IMR-90 (cell line): ENCODE measurements around the gene ARL9. TPM values are rescaled to one million over a fixed set of nuclear protein-coding genes. Genes with fewer than 3 reads are reported as not detected.

Experiments used
- ATAC-seq: fragments of 200-7000 bp; cut with Tn5 transposase; 2 replicates; pipeline ENCODE4 v1.9.1; 2020; ENCODE audit warnings: low read depth, mild to moderate bottlenecking, moderate library complexity
- BruUV-seq: library from RNA; stranded (reverse); fragments of 400-500 nt; replicated peaks from 2 replicates; lab custom pipeline; 2021; lab: Mats Ljungman, UMichigan
- CTCF ChIA-PET: fragments of 300-600 bp; formaldehyde crosslinking; extraction: SDS; loops from one replicate; lab custom pipeline; 2021; ENCODE audit warnings: antibody characterized with exemption; lab: Yijun Ruan, JAX
- POLR2A ChIA-PET: fragments of 300-600 bp; sonication (Branson Sonifier 250); formaldehyde crosslinking; loops from one replicate; lab custom pipeline; 2022; ENCODE audit warnings: antibody characterized with exemption; ENCODE audit not compliant: unreplicated experiment; lab: Charles Lee
- DNase-seq: peaks from one replicate; pipeline ENCODE4 v3.0.0; 2013
- H2AFZ ChIP-seq: replicated peaks from 2 replicates; pipeline ENCODE3; 2013; ENCODE audit warnings: low read length, mild to moderate bottlenecking; ENCODE audit not compliant: poor library complexity
- H2AK5ac ChIP-seq: 2 replicates; pipeline ENCODE4 v1.6.1; 2013; ENCODE audit warnings: low read depth, low read length, inconsistent platforms
- H2AK9ac ChIP-seq: replicated peaks from 2 replicates; pipeline ENCODE3; 2013; ENCODE audit warnings: mild to moderate bottlenecking, low read depth, low read length, moderate library complexity; ENCODE audit not compliant: poor library complexity
- H2BK120ac ChIP-seq: 2 replicates; pipeline ENCODE4 v1.6.1; 2013; ENCODE audit warnings: low read depth, low read length, inconsistent platforms
- H2BK15ac ChIP-seq: 3 replicates; pipeline ENCODE4 v1.6.1; 2013; ENCODE audit warnings: low read depth, low read length, inconsistent platforms
- H2BK20ac ChIP-seq: 2 replicates; pipeline ENCODE4 v1.6.1; 2013; ENCODE audit warnings: low read depth, mild to moderate bottlenecking, inconsistent platforms, low read length, moderate library complexity
- H2BK5ac ChIP-seq: 2 replicates; pipeline ENCODE4 v1.6.1; 2013; ENCODE audit warnings: mild to moderate bottlenecking, low read depth, low read length, inconsistent platforms; ENCODE audit not compliant: poor library complexity, severe bottlenecking
- H3K14ac ChIP-seq: replicated peaks from 2 replicates; pipeline ENCODE4 v1.6.1; 2013; ENCODE audit warnings: low read depth, low read length, inconsistent platforms
- H3K18ac ChIP-seq: 2 replicates; pipeline ENCODE4 v1.6.1; 2013; ENCODE audit warnings: low read depth, low read length, control low read depth
- H3K23ac ChIP-seq: 2 replicates; pipeline ENCODE4 v1.6.1; 2013; ENCODE audit warnings: low read depth, low read length, inconsistent platforms
- H3K27ac ChIP-seq: 2 replicates; pipeline ENCODE4 v1.5.1; 2013; ENCODE audit warnings: mild to moderate bottlenecking, control low read depth, low read length; ENCODE audit not compliant: insufficient read depth
- H3K27me3 ChIP-seq: 2 replicates; pipeline ENCODE4 v1.6.1; 2013; ENCODE audit warnings: low read length; ENCODE audit not compliant: control insufficient read depth, insufficient read depth
- H3K36me3 ChIP-seq: 2 replicates; pipeline ENCODE4 v1.6.1; 2013; ENCODE audit warnings: low read length, mixed read lengths; ENCODE audit not compliant: control insufficient read depth, insufficient read depth
- H3K4ac ChIP-seq: 2 replicates; pipeline ENCODE4 v1.6.1; 2013; ENCODE audit warnings: low read depth, low read length, inconsistent platforms
- H3K4me1 ChIP-seq: 2 replicates; pipeline ENCODE4 v1.6.1; 2013; ENCODE audit warnings: low read length, mixed read lengths; ENCODE audit not compliant: control insufficient read depth, insufficient read depth
- H3K4me2 ChIP-seq: 2 replicates; pipeline ENCODE4 v1.6.1; 2013; ENCODE audit warnings: low read depth, mild to moderate bottlenecking, control low read depth, low read length, moderate library complexity
- H3K4me3 ChIP-seq: 2 replicates; pipeline ENCODE4 v1.5.1; 2013; ENCODE audit warnings: low read depth, mild to moderate bottlenecking, control low read depth, low read length, moderate library complexity; ENCODE audit not compliant: insufficient read depth
- H3K56ac ChIP-seq: 2 replicates; pipeline ENCODE4 v1.6.1; 2013; ENCODE audit warnings: low read length, inconsistent platforms; ENCODE audit not compliant: insufficient read depth; ENCODE audit errors: extremely low read depth
- H3K79me1 ChIP-seq, 2 experiments: 2 replicates each; pipeline ENCODE4 v1.6.1; 2013; ENCODE audit warnings: low read length in 2 of 2, inconsistent platforms in 1 of 2, low read depth in 1 of 2
- H3K9ac ChIP-seq: 2 replicates; pipeline ENCODE4 v1.6.1; 2013; ENCODE audit warnings: low read depth, low read length, control low read depth
- H3K9me1 ChIP-seq: 2 replicates; pipeline ENCODE4 v1.6.1; 2013; ENCODE audit warnings: low read length, inconsistent platforms; ENCODE audit not compliant: insufficient read depth
- H3K9me3 ChIP-seq: 2 replicates; pipeline ENCODE4 v1.6.1; 2013; ENCODE audit warnings: low read length; ENCODE audit not compliant: control insufficient read depth, insufficient read depth
- H4K20me1 ChIP-seq: 2 replicates; pipeline ENCODE4 v1.6.1; 2013; ENCODE audit warnings: low read length, inconsistent platforms; ENCODE audit not compliant: insufficient read depth
- H4K5ac ChIP-seq: 2 replicates; pipeline ENCODE4 v1.6.1; 2013; ENCODE audit warnings: mild to moderate bottlenecking, low read depth, low read length, control low read depth
- H4K8ac ChIP-seq, 2 experiments: 2 replicates each; pipeline ENCODE4 v1.6.1; 2013; ENCODE audit warnings: low read depth in 2 of 2, low read length in 2 of 2, control low read depth in 1 of 2, inconsistent platforms in 1 of 2
- H4K91ac ChIP-seq: 2 replicates; pipeline ENCODE4 v1.6.1; 2013; ENCODE audit warnings: low read depth, low read length, inconsistent platforms; ENCODE audit not compliant: insufficient read depth
- BHLHE40 ChIP-seq: fragments of 150-350 bp; IDR thresholded peaks from 2 replicates; pipeline ENCODE4 v1.6.1; 2016; ENCODE audit warnings: mild to moderate bottlenecking, low read depth, low read length
- CHD1 ChIP-seq: IDR thresholded peaks from 2 replicates; pipeline ENCODE4 v1.6.1; 2012; ENCODE audit warnings: low read depth, low read length, improper control_type of control experiment
- FOS ChIP-seq: fragments of 150-350 bp; IDR thresholded peaks from 2 replicates; pipeline ENCODE4 v1.6.1; 2016; ENCODE audit warnings: low read depth, low read length
- MAFK ChIP-seq: IDR thresholded peaks from 2 replicates; pipeline ENCODE4 v1.6.1; 2012; ENCODE audit warnings: low read depth, low read length, improper control_type of control experiment
- RCOR1 ChIP-seq: IDR thresholded peaks from 2 replicates; pipeline ENCODE4 v1.6.1; 2012; ENCODE audit warnings: mild to moderate bottlenecking, low read length, improper control_type of control experiment; ENCODE audit not compliant: insufficient replicate concordance
- SMC3 ChIP-seq: fragments of 150-350 bp; IDR thresholded peaks from 2 replicates; pipeline ENCODE4 v1.6.1; 2016; ENCODE audit warnings: low read depth, mild to moderate bottlenecking, antibody characterized with exemption, low read length, moderate library complexity
- WGBS, 2 experiments: methylation state at CpG; one replicate each; pipeline versions ENCODE4 v1.1.5 to v1.1.7; 2013; ENCODE audit warnings: missing lambda C conversion rate in 2 of 2; ENCODE audit not compliant: insufficient read length in 1 of 2; ENCODE audit errors: extremely low coverage in 2 of 2; 5-methylcytosine and 5-hydroxymethylcytosine counted together
- dilution Hi-C: fragments of 300-500 bp; cut with HindIII; formaldehyde crosslinking; loops from one replicate; pipeline ENCODE4 v1.14.3; 2018; ENCODE audit warnings: low sequenced_read_pairs; ENCODE audit not compliant: unreplicated experiment
- in situ Hi-C: fragments of 300-500 bp; cut with MboI; formaldehyde crosslinking; loops from 3 replicates; pipeline ENCODE4 v1.14.3; 2019; ENCODE audit warnings: low sequenced_read_pairs, inconsistent platforms, mixed read lengths
- intact Hi-C: fragments of 100-400 bp; cut with micrococcal nuclease; formaldehyde crosslinking; loops from 2 replicates; pipeline ENCODE4 v1.10.0; 2022
- polyA plus RNA-seq, 3 experiments: library from polyadenylated mRNA; depleted of rRNA; stranded (reverse); fragments of >200 nt; gene quantifications; 2 replicates each; pipeline ENCODE4 v1.2.3, GENCODE V29; 2012; ENCODE audit warnings: low replicate concordance in 1 of 3
- total RNA-seq: library from RNA; depleted of rRNA; stranded (reverse); fragments of >200 nt; gene quantifications from 2 replicates; pipeline ENCODE4 v1.2.3, GENCODE V29; 2012
- TF ChIP-seq, protein P1 (sequence below): fragments of 150-350 bp; IDR thresholded peaks from 2 replicates; pipeline ENCODE4 v1.6.1; 2016; ENCODE audit warnings: low read depth, mild to moderate bottlenecking, low read length, moderate library complexity, borderline replicate concordance

Gene ARL9
- total and polyA plus RNA-seq, 2 of the 4 experiments (the other 2 are of a cell fraction) = 0.18 to 0.51 TPM

DNA sequence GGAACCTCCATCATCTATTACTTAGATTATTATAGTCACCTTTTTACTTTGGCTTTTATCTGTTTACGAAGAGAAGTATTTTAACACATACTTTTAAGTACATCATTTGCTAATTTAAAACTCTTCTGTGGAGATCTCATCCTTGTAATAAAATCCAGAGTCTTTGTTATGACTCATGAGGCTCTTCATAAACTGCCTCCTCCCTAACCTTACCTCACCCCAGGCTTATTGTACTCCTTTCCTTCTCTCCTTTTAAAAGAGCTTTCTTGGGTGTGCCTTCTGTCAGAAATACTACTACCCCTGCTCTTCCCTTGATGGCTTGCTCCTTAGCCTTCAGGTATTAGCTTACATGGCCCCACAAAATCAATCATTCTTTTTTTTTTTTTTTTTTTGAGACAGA lies 6.6 kb downstream of the ARL9 start:
- peak; percentile 45 for DNase-seq
- no peaks in the 10 kb centered on the region for H4K20me1 ChIP-seq
- H3K9me3 ChIP-seq = no peaks in the 10 kb centered on the region
- H3K27ac ChIP-seq = no peak overlapping the region
- ATAC-seq = peak; percentile 76
- no peak overlapping the region for H2AK5ac ChIP-seq
- H4K91ac ChIP-seq = no peak overlapping the region
- H4K8ac ChIP-seq = no peak overlapping the region
- no peak overlapping the region for H3K4me2 ChIP-seq
- H2BK120ac ChIP-seq = no peak overlapping the region
- H4K5ac ChIP-seq = no peak overlapping the region
- intact Hi-C loops = no loop called here
- no peak overlapping the region for H2AFZ ChIP-seq
- TF ChIP-seq RCOR1 = no peak
- no peak for TF ChIP-seq MAFK
- TF ChIP-seq FOS = no peak
- TF ChIP-seq, protein P1, sequence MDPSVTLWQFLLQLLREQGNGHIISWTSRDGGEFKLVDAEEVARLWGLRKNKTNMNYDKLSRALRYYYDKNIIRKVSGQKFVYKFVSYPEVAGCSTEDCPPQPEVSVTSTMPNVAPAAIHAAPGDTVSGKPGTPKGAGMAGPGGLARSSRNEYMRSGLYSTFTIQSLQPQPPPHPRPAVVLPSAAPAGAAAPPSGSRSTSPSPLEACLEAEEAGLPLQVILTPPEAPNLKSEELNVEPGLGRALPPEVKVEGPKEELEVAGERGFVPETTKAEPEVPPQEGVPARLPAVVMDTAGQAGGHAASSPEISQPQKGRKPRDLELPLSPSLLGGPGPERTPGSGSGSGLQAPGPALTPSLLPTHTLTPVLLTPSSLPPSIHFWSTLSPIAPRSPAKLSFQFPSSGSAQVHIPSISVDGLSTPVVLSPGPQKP = no peak
- TF ChIP-seq BHLHE40 = no peak
- no peak for TF ChIP-seq CHD1
- TF ChIP-seq SMC3 = no peak
- dilution Hi-C loops = no loop called here
- POLR2A ChIA-PET = no interaction called here
- no peak overlapping the region for H3K56ac ChIP-seq
- CTCF ChIA-PET = no interaction called here
- no peak overlapping the region for H3K4me3 ChIP-seq
- H3K14ac ChIP-seq = no peak overlapping the region
- H2BK20ac ChIP-seq = no peak overlapping the region
- no peak overlapping the region for H3K9ac ChIP-seq
- no peaks in the 10 kb centered on the region for H3K27me3 ChIP-seq
- H3K79me1 ChIP-seq = no peaks in the 10 kb centered on the region
- in situ Hi-C loops = no loop called here
- no TSS peak for BruUV-seq
- no peak overlapping the region for H3K18ac ChIP-seq
- WGBS, 2 experiments = no CpG with 5 or more reads among the region's 1 CpG
- H2BK15ac ChIP-seq = no peak overlapping the region
- no peak overlapping the region for H2BK5ac ChIP-seq
- H3K4ac ChIP-seq = no peak overlapping the region
- no peaks in the 10 kb centered on the region for H3K4me1 ChIP-seq
- no peaks in the 10 kb centered on the region for H3K9me1 ChIP-seq
- H2AK9ac ChIP-seq = no peak overlapping the region
- H3K23ac ChIP-seq = no peak overlapping the region
- no peaks in the 10 kb centered on the region for H3K36me3 ChIP-seq
